Measurements from ENCODE around the gene HOXA6. TPM values are rescaled to one million over a fixed set of nuclear protein-coding genes. Genes with fewer than 3 reads are reported as not detected.

HOXA6 gene
- total and polyA plus RNA-seq, 11 donors: not detected

DNA sequence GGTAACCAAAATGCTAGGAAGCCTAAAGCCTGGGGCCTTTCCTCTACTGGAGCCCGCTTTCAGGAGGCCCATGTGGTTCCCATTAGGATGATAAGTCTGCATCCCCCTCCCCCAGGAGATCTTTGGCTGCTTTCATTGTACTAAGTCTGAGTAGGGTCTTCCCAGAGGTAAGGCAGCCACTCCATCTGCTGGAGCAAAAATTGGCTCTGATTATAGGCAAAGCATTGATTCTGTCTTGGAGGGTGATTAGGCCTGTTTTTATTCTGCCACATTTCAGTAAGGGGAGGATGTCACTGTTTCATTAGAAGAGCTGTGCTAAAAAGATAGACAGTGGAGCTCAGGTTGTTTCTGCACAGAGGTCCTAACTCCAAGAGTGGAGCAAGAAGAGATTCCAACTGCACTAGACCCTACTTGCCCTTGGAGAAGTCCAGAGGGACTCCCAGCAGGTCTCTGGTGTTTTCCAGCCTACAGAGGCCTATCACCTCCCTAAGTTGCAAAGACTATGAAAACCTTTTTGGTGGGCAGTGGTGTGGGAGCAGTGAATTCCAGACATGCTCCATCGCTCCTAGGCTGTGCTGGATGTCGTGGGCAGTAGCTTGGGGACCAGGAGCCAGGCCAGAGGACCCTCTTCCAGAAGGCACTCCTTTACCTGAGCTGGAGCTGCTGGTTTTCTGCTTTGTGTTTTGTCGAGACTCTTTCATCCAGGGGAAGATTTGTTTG, 37.9 kb downstream of the HOXA6 start:
- DNase-seq: no peak
- Histone ChIP-seq H3K4me1 (peaks cover 0 to 39% (median 3%) of the 10 kb centered on the region in 12 donors), H3K27ac (peak overlapping the region in 3 of 12 donors; percentile 81 to 93 (median 85)), H3K27me3 (peaks cover 64 to 100% (median 91%) of the 10 kb centered on the region in 9 donors), H3K4me3 (no peak overlapping the region), H3K36me3 (no peaks in the 10 kb centered on the region), H3K9me3 (no peaks in the 10 kb centered on the region)
- no peak for ATAC-seq
- 68 to 79% (median 71%) methylated on average over 4 of the region's 4 CpGs for WGBS, 4 donors
- intact Hi-C loops (cut with DNase I): no loop called here
- TF ChIP-seq POLR2A (IDR thresholded peaks at IDR 0.05): no peak
- TF ChIP-seq, protein P1, sequence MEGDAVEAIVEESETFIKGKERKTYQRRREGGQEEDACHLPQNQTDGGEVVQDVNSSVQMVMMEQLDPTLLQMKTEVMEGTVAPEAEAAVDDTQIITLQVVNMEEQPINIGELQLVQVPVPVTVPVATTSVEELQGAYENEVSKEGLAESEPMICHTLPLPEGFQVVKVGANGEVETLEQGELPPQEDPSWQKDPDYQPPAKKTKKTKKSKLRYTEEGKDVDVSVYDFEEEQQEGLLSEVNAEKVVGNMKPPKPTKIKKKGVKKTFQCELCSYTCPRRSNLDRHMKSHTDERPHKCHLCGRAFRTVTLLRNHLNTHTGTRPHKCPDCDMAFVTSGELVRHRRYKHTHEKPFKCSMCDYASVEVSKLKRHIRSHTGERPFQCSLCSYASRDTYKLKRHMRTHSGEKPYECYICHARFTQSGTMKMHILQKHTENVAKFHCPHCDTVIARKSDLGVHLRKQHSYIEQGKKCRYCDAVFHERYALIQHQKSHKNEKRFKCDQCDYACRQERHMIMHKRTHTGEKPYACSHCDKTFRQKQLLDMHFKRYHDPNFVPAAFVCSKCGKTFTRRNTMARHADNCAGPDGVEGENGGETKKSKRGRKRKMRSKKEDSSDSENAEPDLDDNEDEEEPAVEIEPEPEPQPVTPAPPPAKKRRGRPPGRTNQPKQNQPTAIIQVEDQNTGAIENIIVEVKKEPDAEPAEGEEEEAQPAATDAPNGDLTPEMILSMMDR (IDR thresholded peaks at IDR 0.05): no peak

- TF ChIP-seq POLR2A (IDR thresholded peaks at IDR 0.05): peak in 1 of 2 donors; percentile 76
- TF ChIP-seq, protein P1 (IDR thresholded peaks at IDR 0.05): no peak
- Histone ChIP-seq H3K4me1 (peaks cover 0 to 34% (median 3%) of the 10 kb centered on the region in 12 donors), H3K27ac (peak overlapping the region in 9 of 12 donors; percentile 44 to 93 (median 67)), H3K36me3 (no peaks in the 10 kb centered on the region), H3K9me3 (no peaks in the 10 kb centered on the region), H3K4me3 (peak overlapping the region in 7 of 12 donors; percentile 17 to 51 (median 36)), H3K27me3 (peaks cover 63 to 100% (median 97%) of the 10 kb centered on the region in 9 donors)
- DNase-seq: peak in 1 of 5 donors; percentile 72
- 10 to 16% (median 13%) methylated on average over 22 to 41 of the region's 41 CpGs for WGBS, 4 donors
- peak; percentile 29 to 72 (median 52) for ATAC-seq
- intact Hi-C loops (cut with DNase I): no loop called here
These were observed 39.0 kb downstream of the HOXA6 start for GRCh38 chr7:27108390-27109127.

- DNase-seq (no peak), ATAC-seq (no peak)
- no peaks in the 10 kb centered on the region for H3K36me3 ChIP-seq
- intact Hi-C loops (cut with DNase I): no loop called here
- H3K4me3 ChIP-seq: peak overlapping the region in 7 of 12 donors; percentile 17 to 51 (median 36)
- H3K27me3 ChIP-seq: peaks cover 60 to 100% (median 97%) of the 10 kb centered on the region in 9 donors
- 15 to 20% (median 17%) methylated on average over 29 to 47 of the region's 47 CpGs for WGBS, 4 donors
- TF ChIP-seq POLR2A (IDR thresholded peaks at IDR 0.05): no peak
- TF ChIP-seq, protein P1 (IDR thresholded peaks at IDR 0.05): no peak
- H3K9me3 ChIP-seq: no peaks in the 10 kb centered on the region
- H3K4me1 ChIP-seq: peaks cover 0 to 32% (median 5%) of the 10 kb centered on the region in 12 donors
- peak overlapping the region in 9 of 12 donors; percentile 44 to 93 (median 67) for H3K27ac ChIP-seq
These were observed 39.9 kb downstream of the HOXA6 start for GRCh38 chr7:27107391-27108381.

All from heart left ventricle (tissue), 16 donors.